Measurements from ENCODE around the gene NUP98.

The NUP98 gene

GRCh38 chr11:3679077-3679476 lies 118.3 kb downstream of the NUP98 start:
- H3K4me1 ChIP-seq (ENCODE audit: control insufficient read depth, insufficient read depth, low read length), result no peaks in the 10 kb centered on the region
- POLR2A ChIA-PET, result no interaction called here
- CTCF ChIA-PET, result no interaction called here
- no peak overlapping the region for H3K27ac ChIP-seq (ENCODE audit: extremely low read depth, low read depth, low read length)
- TF ChIP-seq ZNF112 (tag by site-specific recombination; IDR thresholded peaks at IDR 0.05), result no peak
- no peak for TF ChIP-seq ZNF184 (tag by site-specific recombination; IDR thresholded peaks at IDR 0.05)
- TF ChIP-seq, protein P1, sequence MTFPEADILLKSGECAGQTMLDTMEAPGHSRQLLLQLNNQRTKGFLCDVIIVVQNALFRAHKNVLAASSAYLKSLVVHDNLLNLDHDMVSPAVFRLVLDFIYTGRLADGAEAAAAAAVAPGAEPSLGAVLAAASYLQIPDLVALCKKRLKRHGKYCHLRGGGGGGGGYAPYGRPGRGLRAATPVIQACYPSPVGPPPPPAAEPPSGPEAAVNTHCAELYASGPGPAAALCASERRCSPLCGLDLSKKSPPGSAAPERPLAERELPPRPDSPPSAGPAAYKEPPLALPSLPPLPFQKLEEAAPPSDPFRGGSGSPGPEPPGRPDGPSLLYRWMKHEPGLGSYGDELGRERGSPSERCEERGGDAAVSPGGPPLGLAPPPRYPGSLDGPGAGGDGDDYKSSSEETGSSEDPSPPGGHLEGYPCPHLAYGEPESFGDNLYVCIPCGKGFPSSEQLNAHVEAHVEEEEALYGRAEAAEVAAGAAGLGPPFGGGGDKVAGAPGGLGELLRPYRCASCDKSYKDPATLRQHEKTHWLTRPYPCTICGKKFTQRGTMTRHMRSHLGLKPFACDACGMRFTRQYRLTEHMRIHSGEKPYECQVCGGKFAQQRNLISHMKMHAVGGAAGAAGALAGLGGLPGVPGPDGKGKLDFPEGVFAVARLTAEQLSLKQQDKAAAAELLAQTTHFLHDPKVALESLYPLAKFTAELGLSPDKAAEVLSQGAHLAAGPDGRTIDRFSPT (tag by site-specific recombination; IDR thresholded peaks at IDR 0.05), result no peak
- no peak for TF ChIP-seq ZNF548 (tag by site-specific recombination; IDR thresholded peaks at IDR 0.05)
- no peak for TF ChIP-seq ZNF473 (tag by site-specific recombination; IDR thresholded peaks at IDR 0.05)
- TF ChIP-seq, protein P2, sequence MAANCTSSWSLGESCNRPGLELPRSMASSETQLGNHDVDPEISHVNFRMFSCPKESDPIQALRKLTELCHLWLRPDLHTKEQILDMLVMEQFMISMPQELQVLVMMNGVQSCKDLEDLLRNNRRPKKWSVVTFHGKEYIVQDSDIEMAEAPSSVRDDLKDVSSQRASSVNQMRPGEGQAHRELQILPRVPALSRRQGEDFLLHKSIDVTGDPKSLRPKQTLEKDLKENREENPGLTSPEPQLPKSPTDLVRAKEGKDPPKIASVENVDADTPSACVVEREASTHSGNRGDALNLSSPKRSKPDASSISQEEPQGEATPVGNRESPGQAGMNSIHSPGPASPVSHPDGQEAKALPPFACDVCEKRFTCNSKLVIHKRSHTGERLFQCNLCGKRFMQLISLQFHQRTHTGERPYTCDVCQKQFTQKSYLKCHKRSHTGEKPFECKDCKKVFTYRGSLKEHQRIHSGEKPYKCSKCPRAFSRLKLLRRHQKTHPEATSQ (tag by site-specific recombination; IDR thresholded peaks at IDR 0.05), result no peak
- no peak for TF ChIP-seq ZNF530 (tag by site-specific recombination; IDR thresholded peaks at IDR 0.05; ENCODE audit: low read depth)
- TF ChIP-seq, protein P3, sequence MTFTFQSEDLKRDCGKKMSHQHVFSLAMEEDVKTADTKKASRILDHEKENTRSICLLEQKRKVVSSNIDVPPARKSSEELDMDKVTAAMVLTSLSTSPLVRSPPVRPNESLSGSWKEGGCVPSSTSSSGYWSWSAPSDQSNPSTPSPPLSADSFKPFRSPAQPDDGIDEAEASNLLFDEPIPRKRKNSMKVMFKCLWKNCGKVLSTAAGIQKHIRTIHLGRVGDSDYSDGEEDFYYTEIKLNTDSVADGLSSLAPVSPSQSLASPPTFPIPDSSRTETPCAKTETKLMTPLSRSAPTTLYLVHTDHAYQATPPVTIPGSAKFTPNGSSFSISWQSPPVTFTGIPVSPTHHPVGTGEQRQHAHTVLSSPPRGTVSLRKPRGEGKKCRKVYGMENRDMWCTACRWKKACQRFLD (tag by site-specific recombination; IDR thresholded peaks at IDR 0.05), result no peak
- TF ChIP-seq ZNF560 (tag by site-specific recombination; IDR thresholded peaks at IDR 0.05; ENCODE audit: borderline replicate concordance), result no peak
- no peak for TF ChIP-seq ZBTB7A (tag by site-specific recombination; IDR thresholded peaks at IDR 0.05; ENCODE audit: low read depth)
- TF ChIP-seq ZNF280D (tag by site-specific recombination; IDR thresholded peaks at IDR 0.05), result no peak
- TF ChIP-seq, protein P4, sequence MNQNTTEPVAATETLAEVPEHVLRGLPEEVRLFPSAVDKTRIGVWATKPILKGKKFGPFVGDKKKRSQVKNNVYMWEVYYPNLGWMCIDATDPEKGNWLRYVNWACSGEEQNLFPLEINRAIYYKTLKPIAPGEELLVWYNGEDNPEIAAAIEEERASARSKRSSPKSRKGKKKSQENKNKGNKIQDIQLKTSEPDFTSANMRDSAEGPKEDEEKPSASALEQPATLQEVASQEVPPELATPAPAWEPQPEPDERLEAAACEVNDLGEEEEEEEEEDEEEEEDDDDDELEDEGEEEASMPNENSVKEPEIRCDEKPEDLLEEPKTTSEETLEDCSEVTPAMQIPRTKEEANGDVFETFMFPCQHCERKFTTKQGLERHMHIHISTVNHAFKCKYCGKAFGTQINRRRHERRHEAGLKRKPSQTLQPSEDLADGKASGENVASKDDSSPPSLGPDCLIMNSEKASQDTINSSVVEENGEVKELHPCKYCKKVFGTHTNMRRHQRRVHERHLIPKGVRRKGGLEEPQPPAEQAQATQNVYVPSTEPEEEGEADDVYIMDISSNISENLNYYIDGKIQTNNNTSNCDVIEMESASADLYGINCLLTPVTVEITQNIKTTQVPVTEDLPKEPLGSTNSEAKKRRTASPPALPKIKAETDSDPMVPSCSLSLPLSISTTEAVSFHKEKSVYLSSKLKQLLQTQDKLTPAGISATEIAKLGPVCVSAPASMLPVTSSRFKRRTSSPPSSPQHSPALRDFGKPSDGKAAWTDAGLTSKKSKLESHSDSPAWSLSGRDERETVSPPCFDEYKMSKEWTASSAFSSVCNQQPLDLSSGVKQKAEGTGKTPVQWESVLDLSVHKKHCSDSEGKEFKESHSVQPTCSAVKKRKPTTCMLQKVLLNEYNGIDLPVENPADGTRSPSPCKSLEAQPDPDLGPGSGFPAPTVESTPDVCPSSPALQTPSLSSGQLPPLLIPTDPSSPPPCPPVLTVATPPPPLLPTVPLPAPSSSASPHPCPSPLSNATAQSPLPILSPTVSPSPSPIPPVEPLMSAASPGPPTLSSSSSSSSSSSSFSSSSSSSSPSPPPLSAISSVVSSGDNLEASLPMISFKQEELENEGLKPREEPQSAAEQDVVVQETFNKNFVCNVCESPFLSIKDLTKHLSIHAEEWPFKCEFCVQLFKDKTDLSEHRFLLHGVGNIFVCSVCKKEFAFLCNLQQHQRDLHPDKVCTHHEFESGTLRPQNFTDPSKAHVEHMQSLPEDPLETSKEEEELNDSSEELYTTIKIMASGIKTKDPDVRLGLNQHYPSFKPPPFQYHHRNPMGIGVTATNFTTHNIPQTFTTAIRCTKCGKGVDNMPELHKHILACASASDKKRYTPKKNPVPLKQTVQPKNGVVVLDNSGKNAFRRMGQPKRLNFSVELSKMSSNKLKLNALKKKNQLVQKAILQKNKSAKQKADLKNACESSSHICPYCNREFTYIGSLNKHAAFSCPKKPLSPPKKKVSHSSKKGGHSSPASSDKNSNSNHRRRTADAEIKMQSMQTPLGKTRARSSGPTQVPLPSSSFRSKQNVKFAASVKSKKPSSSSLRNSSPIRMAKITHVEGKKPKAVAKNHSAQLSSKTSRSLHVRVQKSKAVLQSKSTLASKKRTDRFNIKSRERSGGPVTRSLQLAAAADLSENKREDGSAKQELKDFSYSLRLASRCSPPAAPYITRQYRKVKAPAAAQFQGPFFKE (tag by site-specific recombination; IDR thresholded peaks at IDR 0.05; ENCODE audit: borderline replicate concordance), result no peak
- no peak for TF ChIP-seq PRDM4 (tag by site-specific recombination; IDR thresholded peaks at IDR 0.05)
- no peak for TF ChIP-seq ZNF555 (tag by site-specific recombination; conservative IDR thresholded peaks at IDR 0.05)
- TF ChIP-seq ZNF701 (tag by site-specific recombination; IDR thresholded peaks at IDR 0.05), result no peak
- no peak overlapping the region for H3K4me3 ChIP-seq (ENCODE audit: low read depth, low read length)
- peaks cover 6 to 97% of the 10 kb centered on the region in 2 experiments for H3K36me3 ChIP-seq (ENCODE audit: control insufficient read depth in 2 of 2, insufficient read depth in 1 of 2, low read length in 2 of 2)
- no peaks in the 10 kb centered on the region for H3K9me3 ChIP-seq (ENCODE audit: control insufficient read depth, insufficient read depth, low read depth, low read length)

Data from HEK293 (cell line).